Breast epithelium (tissue), 4 donors: ENCODE measurements around the gene PARVB. TPM values are rescaled to one million over a fixed set of nuclear protein-coding genes. Genes with fewer than 3 reads are reported as not detected.
"Not testable (repeated sequence)": the region's sequence is repeated elsewhere in the genome, so short reads cannot be mapped to it uniquely, and the experiment has no call there.

Experiments
- DNase-seq, 2 donors: peaks; one replicate each; pipeline ENCODE4 v3.0.0-alpha.2; 2019; ENCODE audit warnings: low spot score in 2 of 2
- H3K27ac ChIP-seq, 2 donors: fragments of 200-600 bp; sonication (generic) in 1 of 2; one replicate each; pipeline ENCODE4 v1.5.1; 2016 to 2019; ENCODE audit warnings: mild to moderate bottlenecking in 1 of 2
- H3K27me3 ChIP-seq, 2 donors: fragments of 200-600 bp; sonication (generic) in 1 of 2; one replicate each; pipeline versions ENCODE4 v1.5.1 to v1.6.0; 2017 to 2019; ENCODE audit warnings: control low read depth in 1 of 2, mild to moderate bottlenecking in 1 of 2
- H3K36me3 ChIP-seq: fragments of 200-600 bp; one replicate; pipeline ENCODE4 v1.5.1; 2019
- H3K4me1 ChIP-seq, 2 donors: fragments of 200-600 bp; sonication (generic); one replicate each; pipeline ENCODE4 v1.5.1; 2016 to 2019; ENCODE audit warnings: control low read depth in 1 of 2
- H3K4me3 ChIP-seq, 3 donors: fragments of 200-600 bp; sonication (generic); 1 replicate in 2 of 3; 2 replicates in 1 of 3; pipeline ENCODE4 v1.5.1; 2016 to 2019; ENCODE audit warnings: mild to moderate bottlenecking in 3 of 3, moderate library complexity in 2 of 3
- H3K9me3 ChIP-seq, 2 donors: fragments of 200-600 bp; sonication (generic) in 1 of 2; one replicate each; pipeline ENCODE4 v1.5.1; 2016 to 2019; ENCODE audit warnings: control low read depth in 1 of 2
- POLR2A ChIP-seq: fragments of 450-650 bp; IDR thresholded peaks from one replicate; pipeline ENCODE4 v1.6.1; 2016; ENCODE audit warnings: antibody characterized with exemption, mild to moderate bottlenecking, moderate library complexity
- POLR2AphosphoS5 ChIP-seq, 3 donors: sonication (generic); formaldehyde crosslinking; IDR thresholded peaks; one replicate each; pipeline ENCODE4 v1.6.1; 2017; ENCODE audit warnings: antibody characterized with exemption in 3 of 3
- intact Hi-C: fragments of 100-400 bp; cut with DNase I; formaldehyde crosslinking; loops from one replicate; pipeline ENCODE4 v1.15.1; 2023; ENCODE audit warnings: low total_unique reads
- total RNA-seq, 3 donors: library from RNA; depleted of rRNA; stranded (reverse); fragments of >200 nt; gene quantifications; one replicate each; pipeline ENCODE4 v1.1.0, GENCODE V29; 2016
- TF ChIP-seq, protein P1 (sequence below), 3 donors: fragments of 450-650 bp; IDR thresholded peaks; one replicate each; pipeline ENCODE4 v1.5.1; 2016 to 2017; ENCODE audit warnings: antibody characterized with exemption in 3 of 3, mild to moderate bottlenecking in 3 of 3, moderate library complexity in 3 of 3

The PARVB gene
- total RNA-seq, 3 donors from 2014 or later, result 12.3 to 57.6 (median 21.6) TPM

- intact Hi-C loops, result no loop called here
- Histone ChIP-seq H3K4me3 (no peak overlapping the region), H3K27me3 (no peaks in the 10 kb centered on the region), H3K36me3 (no peaks in the 10 kb centered on the region), H3K4me1 (no peaks in the 10 kb centered on the region), H3K9me3 (no peaks in the 10 kb centered on the region), H3K27ac (no peak overlapping the region)
- no peak for DNase-seq
- TF ChIP-seq, protein P1, sequence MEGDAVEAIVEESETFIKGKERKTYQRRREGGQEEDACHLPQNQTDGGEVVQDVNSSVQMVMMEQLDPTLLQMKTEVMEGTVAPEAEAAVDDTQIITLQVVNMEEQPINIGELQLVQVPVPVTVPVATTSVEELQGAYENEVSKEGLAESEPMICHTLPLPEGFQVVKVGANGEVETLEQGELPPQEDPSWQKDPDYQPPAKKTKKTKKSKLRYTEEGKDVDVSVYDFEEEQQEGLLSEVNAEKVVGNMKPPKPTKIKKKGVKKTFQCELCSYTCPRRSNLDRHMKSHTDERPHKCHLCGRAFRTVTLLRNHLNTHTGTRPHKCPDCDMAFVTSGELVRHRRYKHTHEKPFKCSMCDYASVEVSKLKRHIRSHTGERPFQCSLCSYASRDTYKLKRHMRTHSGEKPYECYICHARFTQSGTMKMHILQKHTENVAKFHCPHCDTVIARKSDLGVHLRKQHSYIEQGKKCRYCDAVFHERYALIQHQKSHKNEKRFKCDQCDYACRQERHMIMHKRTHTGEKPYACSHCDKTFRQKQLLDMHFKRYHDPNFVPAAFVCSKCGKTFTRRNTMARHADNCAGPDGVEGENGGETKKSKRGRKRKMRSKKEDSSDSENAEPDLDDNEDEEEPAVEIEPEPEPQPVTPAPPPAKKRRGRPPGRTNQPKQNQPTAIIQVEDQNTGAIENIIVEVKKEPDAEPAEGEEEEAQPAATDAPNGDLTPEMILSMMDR (IDR thresholded peaks at IDR 0.05), result no peak
- TF ChIP-seq POLR2AphosphoS5 (IDR thresholded peaks at IDR 0.05) (no peak), POLR2A (no peak)
These were observed 31.7 kb downstream of the PARVB start for GRCh38 chr22:44055805-44056204.

DNA sequence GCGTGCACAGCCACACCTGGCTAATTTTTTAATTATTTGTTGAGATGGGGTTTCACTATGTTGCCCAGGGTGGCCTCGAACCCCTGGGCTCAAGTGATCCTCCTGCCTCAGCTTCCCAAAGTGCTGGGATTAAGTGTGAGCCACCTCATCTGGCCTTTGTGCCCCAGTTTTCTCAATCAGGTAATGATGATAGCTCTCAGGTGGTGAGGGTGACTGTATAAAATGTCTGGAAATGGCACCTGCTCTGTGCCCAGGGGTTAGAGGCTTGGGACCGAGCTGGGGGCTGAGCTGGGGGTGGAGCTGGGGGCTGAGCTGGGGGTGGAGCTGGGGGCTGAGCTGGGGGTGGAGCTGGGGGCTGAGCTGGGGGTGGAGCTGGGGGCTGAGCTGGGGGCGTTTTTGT lies 32.5 kb downstream of the PARVB start:
- DNase-seq, H3K27me3 ChIP-seq, intact Hi-C loops, H3K36me3 ChIP-seq, H3K4me3 ChIP-seq, H3K4me1 ChIP-seq, H3K9me3 ChIP-seq: not testable (repeated sequence)
- peak overlapping the region in 1 of 2 donors; percentile 57 for H3K27ac ChIP-seq

GRCh38 chr22:44057401-44057987 lies 33.4 kb downstream of the PARVB start:
- Histone ChIP-seq H3K27ac (peak overlapping the region; percentile 43 to 57), H3K36me3 (no peaks in the 10 kb centered on the region), H3K27me3 (no peaks in the 10 kb centered on the region), H3K9me3 (no peaks in the 10 kb centered on the region), H3K4me1 (no peaks in the 10 kb centered on the region), H3K4me3 (no peak overlapping the region)
- TF ChIP-seq POLR2AphosphoS5 (IDR thresholded peaks at IDR 0.05) (no peak), POLR2A (no peak)
- TF ChIP-seq, protein P1 (IDR thresholded peaks at IDR 0.05), result no peak
- intact Hi-C loops, result no loop called here
- DNase-seq, result peak in 1 of 2 donors; percentile 29

DNA sequence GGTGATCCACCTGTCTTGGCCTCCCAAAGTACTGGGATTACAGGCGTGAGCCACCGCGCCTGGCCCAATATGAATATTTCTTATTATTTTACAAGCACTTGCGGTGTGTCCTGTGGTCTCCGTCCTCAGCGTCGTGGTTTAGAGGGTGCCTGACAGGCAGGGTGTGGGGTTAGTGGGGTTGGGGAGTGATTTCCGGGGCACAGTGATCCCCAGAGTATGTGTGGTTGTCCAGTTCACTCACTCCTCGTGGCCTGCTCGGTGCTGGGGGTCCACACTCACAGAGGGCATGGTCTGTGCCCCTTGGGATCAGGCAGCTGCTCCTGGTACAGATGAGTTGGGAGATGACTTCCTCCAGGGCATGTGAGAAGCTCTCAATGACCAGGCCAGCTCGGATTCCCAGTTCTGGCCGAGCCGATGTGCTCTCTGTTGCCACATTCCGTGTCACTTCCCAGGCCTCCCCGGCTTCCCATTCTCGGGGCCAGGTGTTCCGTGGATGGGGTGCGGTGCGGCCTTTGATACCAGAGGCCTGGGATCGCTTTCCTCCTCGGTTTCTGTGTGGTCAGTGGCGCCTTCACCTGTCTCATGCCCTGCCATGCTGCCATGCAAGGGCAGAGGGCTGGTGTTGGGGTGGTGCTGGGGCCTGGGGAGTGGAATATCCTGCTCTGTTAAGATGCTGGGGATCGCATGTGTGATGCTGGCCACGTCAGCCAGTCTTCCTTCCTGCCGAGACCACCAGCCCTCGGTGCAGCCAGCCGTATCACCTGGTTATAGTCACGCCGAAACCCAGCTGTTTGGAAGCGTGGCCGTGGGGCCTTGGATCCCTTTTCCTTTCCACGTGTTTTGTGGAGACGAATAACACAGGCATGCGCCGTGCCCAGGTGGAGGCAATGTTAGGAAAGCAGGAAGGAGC lies 39.6 kb downstream of the PARVB start:
- Histone ChIP-seq H3K4me3 (no peak overlapping the region), H3K27me3 (no peaks in the 10 kb centered on the region), H3K9me3 (no peaks in the 10 kb centered on the region), H3K27ac (no peak overlapping the region), H3K4me1 (no peaks in the 10 kb centered on the region), H3K36me3 (no peaks in the 10 kb centered on the region)
- intact Hi-C loops, result no loop called here
- no peak for TF ChIP-seq POLR2A
- TF ChIP-seq, protein P1 (IDR thresholded peaks at IDR 0.05), result no peak
- TF ChIP-seq POLR2AphosphoS5 (IDR thresholded peaks at IDR 0.05), result no peak
- DNase-seq, result no peak

GRCh38 chr22:44067033-44067432 lies 42.9 kb downstream of the PARVB start:
- Histone ChIP-seq H3K27ac (no peak overlapping the region), H3K27me3 (no peaks in the 10 kb centered on the region), H3K4me1 (no peaks in the 10 kb centered on the region), H3K36me3 (no peaks in the 10 kb centered on the region), H3K9me3 (no peaks in the 10 kb centered on the region), H3K4me3 (no peak overlapping the region)
- TF ChIP-seq, protein P1 (IDR thresholded peaks at IDR 0.05), result no peak
- no peak for TF ChIP-seq POLR2A
- intact Hi-C loops, result no loop called here
- no peak for DNase-seq
